ENCODE data around the gene CSH2. TPM values are rescaled to one million over a fixed set of nuclear protein-coding genes. Genes with fewer than 3 reads are reported as not detected.

The CSH2 gene
- total RNA-seq, 1 donor from 2014 or later = not detected

GRCh38 chr17:63836811-63837210 lies 36.7 kb downstream of the CSH2 start:
- Histone ChIP-seq H3K9me3 (ENCODE audit: control insufficient read depth in 3 of 3, low read length in 3 of 3) (no peaks in the 10 kb centered on the region), H3K27ac (ENCODE audit: low read depth, low read length) (peak overlapping the region; percentile 30), H3K27me3 (ENCODE audit: control insufficient read depth in 3 of 3, insufficient read depth in 3 of 3, low read length in 3 of 3) (no peaks in the 10 kb centered on the region), H3K36me3 (ENCODE audit: control insufficient read depth in 3 of 3, insufficient read depth in 3 of 3, low read length in 3 of 3) (peaks cover 47 to 50% (median 49%) of the 10 kb centered on the region in 3 donors), H3K4me1 (ENCODE audit: control insufficient read depth in 3 of 3, insufficient read depth in 3 of 3, low read length in 3 of 3) (peaks cover 46 to 69% (median 60%) of the 10 kb centered on the region in 3 donors), H3K4me3 (ENCODE audit: low read length in 3 of 3) (no peak overlapping the region), H3K9ac (ENCODE audit: low read depth in 1 of 3, low read length in 3 of 3) (peak overlapping the region; percentile 23 to 79 (median 30))

GRCh38 chr17:63835167-63835720 lies 38.2 kb downstream of the CSH2 start:
- no peak overlapping the region for H3K4me3 ChIP-seq (ENCODE audit: low read length in 3 of 3)
- peaks cover 31 to 53% (median 44%) of the 10 kb centered on the region in 3 donors for H3K4me1 ChIP-seq (ENCODE audit: control insufficient read depth in 3 of 3, insufficient read depth in 3 of 3, low read length in 3 of 3)
- no peaks in the 10 kb centered on the region for H3K9me3 ChIP-seq (ENCODE audit: control insufficient read depth in 3 of 3, low read length in 3 of 3)
- no peak overlapping the region for H3K27ac ChIP-seq (ENCODE audit: low read depth, low read length)
- H3K27me3 ChIP-seq (ENCODE audit: control insufficient read depth in 3 of 3, insufficient read depth in 3 of 3, low read length in 3 of 3) = no peaks in the 10 kb centered on the region
- peak overlapping the region in 1 of 3 donors; percentile 20 for H3K9ac ChIP-seq (ENCODE audit: low read depth in 1 of 3, low read length in 3 of 3)
- H3K36me3 ChIP-seq (ENCODE audit: control insufficient read depth in 3 of 3, insufficient read depth in 3 of 3, low read length in 3 of 3) = peaks cover 63 to 66% (median 65%) of the 10 kb centered on the region in 3 donors

GRCh38 chr17:63834431-63835166 lies 38.9 kb downstream of the CSH2 start:
- Histone ChIP-seq H3K4me3 (ENCODE audit: low read length in 3 of 3) (no peak overlapping the region), H3K9me3 (ENCODE audit: control insufficient read depth in 3 of 3, low read length in 3 of 3) (no peaks in the 10 kb centered on the region), H3K27ac (ENCODE audit: low read depth, low read length) (no peak overlapping the region), H3K4me1 (ENCODE audit: control insufficient read depth in 3 of 3, insufficient read depth in 3 of 3, low read length in 3 of 3) (peaks cover 25 to 50% (median 40%) of the 10 kb centered on the region in 3 donors), H3K9ac (ENCODE audit: low read depth in 1 of 3, low read length in 3 of 3) (no peak overlapping the region), H3K36me3 (ENCODE audit: control insufficient read depth in 3 of 3, insufficient read depth in 3 of 3, low read length in 3 of 3) (peaks cover 69 to 72% (median 72%) of the 10 kb centered on the region in 3 donors), H3K27me3 (ENCODE audit: control insufficient read depth in 3 of 3, insufficient read depth in 3 of 3, low read length in 3 of 3) (no peaks in the 10 kb centered on the region)

GRCh38 chr17:63833741-63834373 lies 39.6 kb downstream of the CSH2 start:
- H3K9me3 ChIP-seq (ENCODE audit: control insufficient read depth in 3 of 3, low read length in 3 of 3) = no peaks in the 10 kb centered on the region
- H3K36me3 ChIP-seq (ENCODE audit: control insufficient read depth in 3 of 3, insufficient read depth in 3 of 3, low read length in 3 of 3) = peaks cover 75 to 80% (median 78%) of the 10 kb centered on the region in 3 donors
- no peak overlapping the region for H3K27ac ChIP-seq (ENCODE audit: low read depth, low read length)
- H3K27me3 ChIP-seq (ENCODE audit: control insufficient read depth in 3 of 3, insufficient read depth in 3 of 3, low read length in 3 of 3) = no peaks in the 10 kb centered on the region
- H3K4me1 ChIP-seq (ENCODE audit: control insufficient read depth in 3 of 3, insufficient read depth in 3 of 3, low read length in 3 of 3) = peaks cover 22 to 50% (median 37%) of the 10 kb centered on the region in 3 donors
- peak overlapping the region in 1 of 3 donors; percentile 45 for H3K9ac ChIP-seq (ENCODE audit: low read depth in 1 of 3, low read length in 3 of 3)
- no peak overlapping the region for H3K4me3 ChIP-seq (ENCODE audit: low read length in 3 of 3)

- Histone ChIP-seq H3K27me3 (ENCODE audit: control insufficient read depth in 3 of 3, insufficient read depth in 3 of 3, low read length in 3 of 3) (no peaks in the 10 kb centered on the region), H3K4me1 (ENCODE audit: control insufficient read depth in 3 of 3, insufficient read depth in 3 of 3, low read length in 3 of 3) (peaks cover 23 to 50% (median 37%) of the 10 kb centered on the region in 3 donors), H3K9me3 (ENCODE audit: control insufficient read depth in 3 of 3, low read length in 3 of 3) (no peaks in the 10 kb centered on the region), H3K9ac (ENCODE audit: low read depth in 1 of 3, low read length in 3 of 3) (peak overlapping the region in 2 of 3 donors; percentile 44 to 45), H3K27ac (ENCODE audit: low read depth, low read length) (no peak overlapping the region), H3K36me3 (ENCODE audit: control insufficient read depth in 3 of 3, insufficient read depth in 3 of 3, low read length in 3 of 3) (peaks cover 75 to 85% (median 78%) of the 10 kb centered on the region in 3 donors), H3K4me3 (ENCODE audit: low read length in 3 of 3) (no peak overlapping the region)
These were observed 40.3 kb downstream of the CSH2 start for GRCh38 chr17:63833026-63833740.

GRCh38 chr17:63832455-63832854 lies 41.0 kb downstream of the CSH2 start:
- Histone ChIP-seq H3K9ac (ENCODE audit: low read depth in 1 of 3, low read length in 3 of 3) (no peak overlapping the region), H3K36me3 (ENCODE audit: control insufficient read depth in 3 of 3, insufficient read depth in 3 of 3, low read length in 3 of 3) (peaks cover 75 to 85% (median 78%) of the 10 kb centered on the region in 3 donors), H3K27me3 (ENCODE audit: control insufficient read depth in 3 of 3, insufficient read depth in 3 of 3, low read length in 3 of 3) (no peaks in the 10 kb centered on the region), H3K9me3 (ENCODE audit: control insufficient read depth in 3 of 3, low read length in 3 of 3) (no peaks in the 10 kb centered on the region), H3K4me1 (ENCODE audit: control insufficient read depth in 3 of 3, insufficient read depth in 3 of 3, low read length in 3 of 3) (peaks cover 19 to 50% (median 34%) of the 10 kb centered on the region in 3 donors), H3K27ac (ENCODE audit: low read depth, low read length) (no peak overlapping the region), H3K4me3 (ENCODE audit: low read length in 3 of 3) (no peak overlapping the region)

- H3K9ac ChIP-seq (ENCODE audit: low read depth in 1 of 3, low read length in 3 of 3) = no peak overlapping the region
- no peak overlapping the region for H3K4me3 ChIP-seq (ENCODE audit: low read length in 3 of 3)
- no peaks in the 10 kb centered on the region for H3K9me3 ChIP-seq (ENCODE audit: control insufficient read depth in 3 of 3, low read length in 3 of 3)
- peaks cover 72 to 83% (median 77%) of the 10 kb centered on the region in 3 donors for H3K36me3 ChIP-seq (ENCODE audit: control insufficient read depth in 3 of 3, insufficient read depth in 3 of 3, low read length in 3 of 3)
- H3K4me1 ChIP-seq (ENCODE audit: control insufficient read depth in 3 of 3, insufficient read depth in 3 of 3, low read length in 3 of 3) = peaks cover 18 to 48% (median 30%) of the 10 kb centered on the region in 3 donors
- no peaks in the 10 kb centered on the region for H3K27me3 ChIP-seq (ENCODE audit: control insufficient read depth in 3 of 3, insufficient read depth in 3 of 3, low read length in 3 of 3)
- no peak overlapping the region for H3K27ac ChIP-seq (ENCODE audit: low read depth, low read length)
These were observed 41.5 kb downstream of the CSH2 start for GRCh38 chr17:63832014-63832413.

GRCh38 chr17:63831505-63831904 lies 42.0 kb downstream of the CSH2 start:
- Histone ChIP-seq H3K9me3 (ENCODE audit: control insufficient read depth in 3 of 3, low read length in 3 of 3) (no peaks in the 10 kb centered on the region), H3K27ac (ENCODE audit: low read depth, low read length) (no peak overlapping the region), H3K36me3 (ENCODE audit: control insufficient read depth in 3 of 3, insufficient read depth in 3 of 3, low read length in 3 of 3) (peaks cover 68 to 78% (median 72%) of the 10 kb centered on the region in 3 donors), H3K27me3 (ENCODE audit: control insufficient read depth in 3 of 3, insufficient read depth in 3 of 3, low read length in 3 of 3) (no peaks in the 10 kb centered on the region), H3K4me3 (ENCODE audit: low read length in 3 of 3) (no peak overlapping the region), H3K9ac (ENCODE audit: low read depth in 1 of 3, low read length in 3 of 3) (no peak overlapping the region), H3K4me1 (ENCODE audit: control insufficient read depth in 3 of 3, insufficient read depth in 3 of 3, low read length in 3 of 3) (peaks cover 19 to 46% (median 25%) of the 10 kb centered on the region in 3 donors)

DNA sequence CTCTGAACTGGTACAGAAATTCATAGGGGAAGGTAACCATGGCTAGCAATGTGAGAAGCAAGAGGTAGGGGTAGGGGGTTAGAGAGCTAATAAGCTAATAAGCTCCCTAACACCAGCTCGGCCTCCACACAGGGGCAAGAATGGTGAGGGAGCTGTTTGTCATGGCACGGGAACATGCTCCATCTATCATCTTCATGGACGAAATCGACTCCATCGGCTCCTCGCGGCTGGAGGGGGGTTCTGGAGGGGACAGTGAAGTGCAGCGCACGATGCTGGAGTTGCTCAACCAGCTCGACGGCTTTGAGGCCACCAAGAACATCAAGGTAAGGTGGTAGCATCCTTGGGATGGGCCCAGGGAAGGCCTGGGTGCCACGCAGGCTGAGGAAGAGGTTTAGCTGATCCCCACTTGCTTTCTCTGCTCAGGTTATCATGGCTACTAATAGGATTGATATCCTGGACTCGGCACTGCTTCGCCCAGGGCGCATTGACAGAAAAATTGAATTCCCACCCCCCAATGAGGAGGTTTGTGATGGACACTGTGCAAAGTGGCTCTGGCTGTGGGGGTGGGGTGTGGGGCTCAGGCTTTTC lies 42.5 kb downstream of the CSH2 start:
- Histone ChIP-seq H3K36me3 (ENCODE audit: control insufficient read depth in 3 of 3, insufficient read depth in 3 of 3, low read length in 3 of 3) (peaks cover 68 to 76% (median 69%) of the 10 kb centered on the region in 3 donors), H3K4me1 (ENCODE audit: control insufficient read depth in 3 of 3, insufficient read depth in 3 of 3, low read length in 3 of 3) (peaks cover 24 to 51% (median 30%) of the 10 kb centered on the region in 3 donors), H3K9me3 (ENCODE audit: control insufficient read depth in 3 of 3, low read length in 3 of 3) (no peaks in the 10 kb centered on the region), H3K27ac (ENCODE audit: low read depth, low read length) (no peak overlapping the region), H3K9ac (ENCODE audit: low read depth in 1 of 3, low read length in 3 of 3) (no peak overlapping the region), H3K4me3 (ENCODE audit: low read length in 3 of 3) (no peak overlapping the region), H3K27me3 (ENCODE audit: control insufficient read depth in 3 of 3, insufficient read depth in 3 of 3, low read length in 3 of 3) (no peaks in the 10 kb centered on the region)
